GM21723 (cell line): ENCODE measurements around the gene TRIOBP.
A peak's percentile ranks its signal among the peaks of the same experiment; 100 is the strongest.

Source experiments
- ATAC-seq: cut with Tn5 transposase; IDR thresholded peaks from one replicate; pipeline ENCODE4 v1.9.1; 2021; ENCODE audit warnings: mild to moderate bottlenecking, moderate library complexity; ENCODE audit not compliant: unreplicated experiment

The TRIOBP gene

GRCh38 chr22:37803195-37803638 is 106.4 kb downstream of the TRIOBP start:
- ATAC-seq, result no peak

DNA sequence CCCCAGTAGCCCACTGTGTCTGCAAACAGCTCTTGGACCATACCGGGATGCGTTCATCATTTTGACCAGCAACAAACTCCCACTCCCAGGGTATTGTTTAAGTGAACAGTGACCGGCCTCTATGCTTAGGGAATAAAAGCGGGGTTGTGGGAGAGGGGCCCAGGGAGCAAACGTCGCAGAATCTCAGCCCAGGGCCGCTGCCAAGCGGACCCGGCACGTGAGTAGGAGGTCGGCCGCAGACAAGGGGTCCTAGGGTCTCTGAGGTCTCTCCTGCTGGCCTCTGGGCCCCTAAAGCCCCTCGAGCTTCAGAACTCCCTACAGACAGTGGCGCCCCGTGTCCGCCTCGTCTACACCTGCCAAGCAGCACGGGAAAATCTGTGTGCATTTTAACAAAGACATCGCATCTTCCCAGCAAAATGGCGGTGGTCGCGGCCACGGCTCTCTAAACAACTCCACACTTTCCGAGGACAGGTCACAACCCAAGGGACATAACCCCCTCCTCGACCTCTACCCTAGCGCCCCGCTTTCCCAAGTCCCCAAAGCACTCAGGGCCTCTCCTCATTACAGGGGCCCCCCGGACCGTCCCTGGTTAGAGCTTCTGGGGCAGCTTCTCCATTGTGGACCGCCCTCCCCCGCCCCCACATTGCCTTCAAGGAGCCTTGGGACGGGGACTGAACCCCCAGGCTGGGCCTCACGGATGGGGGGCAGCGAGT is 106.9 kb downstream of the TRIOBP start:
- ATAC-seq, result no peak

GRCh38 chr22:37804352-37804880 is 107.6 kb downstream of the TRIOBP start:
- no peak for ATAC-seq

DNA sequence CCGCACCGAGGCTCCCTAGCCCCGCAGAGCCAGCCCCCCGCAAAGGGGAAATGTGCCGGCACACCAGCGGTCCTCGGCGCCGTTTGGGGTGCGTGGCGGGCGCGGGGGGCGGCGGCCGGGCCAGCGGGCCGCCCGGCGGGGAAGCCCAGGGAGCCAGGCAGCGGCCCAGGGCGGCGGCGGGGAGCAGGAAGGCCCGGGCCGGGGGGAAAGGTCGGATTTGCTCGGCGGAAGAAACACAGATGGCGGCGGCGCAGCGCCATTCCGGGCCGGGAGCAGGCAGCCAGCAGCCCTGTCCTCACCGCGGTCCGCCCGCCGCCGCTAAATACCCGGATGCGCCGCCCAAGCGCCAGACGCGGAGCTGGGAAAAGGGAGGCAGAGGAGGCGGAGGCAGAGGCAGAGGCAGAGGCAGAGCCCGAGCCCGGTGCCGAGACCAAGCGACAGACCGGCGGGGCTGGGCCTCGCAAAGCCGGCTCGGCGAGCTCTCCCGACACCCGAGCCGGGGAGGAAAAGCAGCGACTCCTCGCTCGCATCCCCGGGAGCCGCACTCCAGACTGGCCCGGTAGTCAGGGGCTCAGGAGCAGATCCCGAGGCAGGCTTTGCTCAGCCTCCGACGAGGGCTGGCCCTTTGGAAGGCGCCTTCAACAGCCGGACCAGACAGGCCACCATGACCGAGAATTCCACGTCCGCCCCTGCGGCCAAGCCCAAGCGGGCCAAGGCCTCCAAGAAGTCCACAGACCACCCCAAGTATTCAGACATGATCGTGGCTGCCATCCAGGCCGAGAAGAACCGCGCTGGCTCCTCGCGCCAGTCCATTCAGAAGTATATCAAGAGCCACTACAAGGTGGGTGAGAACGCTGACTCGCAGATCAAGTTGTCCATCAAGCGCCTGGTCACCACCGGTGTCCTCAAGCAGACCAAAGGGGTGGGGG is 108.3 kb downstream of the TRIOBP start:
- no peak for ATAC-seq

- no peak for ATAC-seq
These were observed 109.0 kb downstream of the TRIOBP start for GRCh38 chr22:37805810-37806277.

- ATAC-seq, result no peak
These were observed 109.8 kb downstream of the TRIOBP start for GRCh38 chr22:37806409-37807333.

DNA sequence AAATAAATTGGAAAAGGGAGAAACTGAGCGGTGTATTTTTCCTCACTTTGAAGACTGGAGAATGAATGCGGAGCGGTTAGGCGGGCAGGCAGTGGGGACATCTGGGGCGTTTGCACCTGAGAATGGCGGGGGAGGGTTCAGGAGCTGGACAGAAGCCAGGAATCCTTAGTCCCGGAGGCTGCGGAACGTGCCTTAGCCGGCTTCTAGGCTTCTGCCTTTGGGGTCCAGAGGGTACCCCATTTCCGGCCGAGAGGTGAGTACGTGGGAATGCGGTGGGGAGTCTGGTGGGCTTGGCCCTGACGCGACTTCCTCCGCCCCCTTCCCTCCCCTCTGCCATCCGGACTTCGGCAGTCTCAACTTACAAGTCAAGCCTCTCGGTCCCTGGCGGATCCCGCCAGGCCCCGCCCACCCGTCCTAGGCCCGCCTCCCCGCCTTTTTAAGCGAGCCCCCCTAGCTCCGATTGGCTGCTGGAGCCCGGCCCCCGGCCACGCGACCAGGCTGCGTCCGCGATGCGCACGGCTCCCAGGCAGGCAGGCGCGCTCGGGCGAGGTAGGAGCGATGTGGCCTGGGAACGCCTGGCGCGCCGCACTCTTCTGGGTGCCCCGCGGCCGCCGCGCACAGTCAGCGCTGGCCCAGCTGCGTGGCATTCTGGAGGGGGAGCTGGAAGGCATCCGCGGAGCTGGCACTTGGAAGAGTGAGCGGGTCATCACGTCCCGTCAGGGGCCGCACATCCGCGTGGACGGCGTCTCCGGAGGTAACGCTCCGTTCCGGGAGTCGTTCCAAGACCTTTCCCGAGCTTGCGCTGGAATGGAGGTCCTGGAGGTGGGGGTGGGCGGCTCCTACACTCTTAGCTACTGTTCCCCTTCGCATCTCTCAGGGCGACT is 110.8 kb downstream of the TRIOBP start, which contains the start of gene GCAT:
GCAT (plus strand) TSS at position 525 of the 884 bp plus-strand sequence; CDS start at position 559, 34 bp downstream.
- peak; percentile 79 for ATAC-seq

DNA sequence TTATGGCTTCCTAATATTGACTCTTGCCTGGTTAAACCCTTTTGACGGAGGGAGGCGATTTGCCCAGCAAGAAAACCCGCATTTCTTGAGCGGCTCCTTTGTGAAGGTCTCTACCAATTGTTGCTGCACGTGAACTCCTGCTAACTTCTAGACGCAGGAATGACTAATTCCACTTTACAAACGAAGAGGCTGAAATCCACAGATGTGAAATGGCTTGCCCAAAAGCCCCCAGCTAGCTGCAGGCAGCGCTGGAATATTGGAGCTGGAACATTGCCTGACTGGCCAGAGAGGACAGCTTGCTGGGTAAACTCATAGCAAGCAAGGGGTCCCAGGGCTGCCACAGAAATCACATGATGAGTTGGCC is 111.4 kb downstream of the TRIOBP start:
- no peak for ATAC-seq

DNA sequence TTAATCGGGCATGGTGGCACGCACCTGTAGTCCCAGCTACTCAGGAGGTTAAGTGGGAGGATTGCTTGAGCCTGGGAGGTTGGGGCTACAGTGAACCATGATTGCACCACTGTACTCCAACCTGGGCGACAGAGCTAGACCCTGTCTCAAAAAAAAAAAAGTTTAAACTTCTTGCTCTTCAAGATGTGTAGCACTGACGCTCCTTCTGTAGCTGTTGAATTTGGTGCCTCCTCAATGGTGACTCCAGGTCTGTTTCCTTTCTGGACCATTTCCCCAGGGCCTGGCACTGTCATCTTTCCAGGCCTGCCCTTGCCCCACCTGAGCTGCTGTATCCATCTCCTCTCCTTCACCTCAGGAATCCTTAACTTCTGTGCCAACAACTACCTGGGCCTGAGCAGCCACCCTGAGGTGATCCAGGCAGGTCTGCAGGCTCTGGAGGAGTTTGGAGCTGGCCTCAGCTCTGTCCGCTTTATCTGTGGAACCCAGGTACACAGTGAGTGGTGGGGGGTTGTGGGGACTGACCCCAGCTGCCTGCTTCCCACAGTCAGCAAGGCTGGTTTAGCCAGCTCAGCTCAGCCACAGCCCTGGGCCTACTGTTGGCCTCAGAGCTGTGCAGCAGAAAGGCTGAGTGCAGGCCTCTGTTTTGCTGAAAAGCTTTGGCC is 113.0 kb downstream of the TRIOBP start:
- ATAC-seq, result no peak

DNA sequence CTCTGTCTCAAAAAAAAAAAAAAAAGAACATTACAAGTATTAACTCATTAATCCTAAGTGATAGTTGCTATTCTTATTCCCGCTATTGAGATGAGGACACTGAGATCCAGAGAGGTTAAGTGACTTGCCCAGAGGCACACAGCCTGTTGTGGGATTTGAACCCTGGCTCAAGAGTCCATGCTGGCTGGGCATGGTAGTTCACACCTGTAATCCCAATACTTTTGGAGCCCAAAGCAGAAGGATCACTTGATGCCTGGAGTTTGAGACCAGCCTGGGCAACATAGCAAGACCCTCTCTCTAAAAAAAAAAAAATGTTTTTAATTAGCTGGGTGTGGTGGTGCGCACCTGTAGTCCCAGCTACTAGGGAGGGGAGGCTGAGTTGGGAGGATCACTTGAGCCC is 115.0 kb downstream of the TRIOBP start:
- no peak for ATAC-seq

GRCh38 chr22:37812869-37813678 is 116.2 kb downstream of the TRIOBP start:
- no peak for ATAC-seq

GRCh38 chr22:37815593-37815992 is 118.7 kb downstream of the TRIOBP start:
- no peak for ATAC-seq

DNA sequence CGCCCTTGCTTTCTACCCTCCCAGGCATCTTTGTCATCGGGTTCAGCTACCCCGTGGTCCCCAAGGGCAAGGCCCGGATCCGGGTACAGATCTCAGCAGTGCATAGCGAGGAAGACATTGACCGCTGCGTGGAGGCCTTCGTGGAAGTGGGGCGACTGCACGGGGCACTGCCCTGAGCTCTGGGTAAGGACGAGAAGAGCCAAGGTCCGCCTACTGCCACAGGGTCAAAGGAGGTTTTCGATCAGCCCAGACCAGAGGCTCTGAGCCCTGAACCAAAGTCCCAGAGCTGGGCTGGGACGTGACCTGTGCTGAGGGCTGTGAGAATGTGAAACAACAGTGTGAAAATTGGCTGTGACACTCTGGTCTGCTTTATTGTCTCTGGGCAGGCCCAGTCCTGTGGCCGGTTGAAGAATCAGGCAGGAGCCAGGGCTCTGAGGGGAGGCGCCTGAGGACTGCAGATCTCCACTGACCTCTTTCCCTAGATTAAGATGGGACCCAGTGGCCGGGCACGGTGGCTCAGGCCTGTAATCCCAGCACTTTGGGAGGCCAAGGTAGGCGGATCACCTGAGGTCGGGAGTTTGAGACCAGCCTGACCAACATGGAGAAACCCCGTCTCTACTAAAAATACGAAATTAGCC is 119.8 kb downstream of the TRIOBP start:
- no peak for ATAC-seq

DNA sequence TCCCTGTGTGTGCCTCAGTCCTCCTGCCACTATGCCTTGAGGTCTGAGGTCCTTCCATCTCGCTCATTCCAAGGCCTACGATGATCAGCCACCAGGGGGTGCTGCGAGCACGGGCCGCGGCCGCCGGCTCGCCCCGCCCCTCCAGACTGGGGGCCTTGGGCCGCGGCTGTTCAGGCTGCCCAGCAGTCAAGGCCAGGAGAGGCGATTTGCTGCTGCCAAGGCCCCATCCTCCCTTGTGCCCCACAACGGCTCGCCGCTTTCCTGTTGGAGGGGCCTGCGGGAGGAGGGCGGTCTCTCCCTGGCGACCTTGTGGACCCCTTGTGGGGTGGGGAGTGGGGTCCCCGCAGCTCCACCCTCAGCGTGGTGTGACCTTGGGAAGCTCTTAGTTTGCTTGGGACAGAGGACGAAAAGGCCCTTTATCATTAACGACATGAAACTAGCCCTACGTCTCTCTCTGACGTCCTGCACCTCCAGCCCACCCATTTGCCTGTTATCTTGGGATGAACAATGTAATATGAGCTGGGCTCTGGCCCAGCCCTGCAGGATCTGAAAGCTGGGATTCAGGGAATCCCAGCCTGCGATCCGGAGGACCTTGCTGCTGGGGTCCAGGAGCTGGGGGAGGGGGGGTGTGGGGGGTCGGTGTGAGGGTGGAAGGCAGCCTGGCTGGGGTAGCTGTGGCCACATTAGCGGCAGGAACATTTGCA is 121.0 kb downstream of the TRIOBP start:
- no peak for ATAC-seq

DNA sequence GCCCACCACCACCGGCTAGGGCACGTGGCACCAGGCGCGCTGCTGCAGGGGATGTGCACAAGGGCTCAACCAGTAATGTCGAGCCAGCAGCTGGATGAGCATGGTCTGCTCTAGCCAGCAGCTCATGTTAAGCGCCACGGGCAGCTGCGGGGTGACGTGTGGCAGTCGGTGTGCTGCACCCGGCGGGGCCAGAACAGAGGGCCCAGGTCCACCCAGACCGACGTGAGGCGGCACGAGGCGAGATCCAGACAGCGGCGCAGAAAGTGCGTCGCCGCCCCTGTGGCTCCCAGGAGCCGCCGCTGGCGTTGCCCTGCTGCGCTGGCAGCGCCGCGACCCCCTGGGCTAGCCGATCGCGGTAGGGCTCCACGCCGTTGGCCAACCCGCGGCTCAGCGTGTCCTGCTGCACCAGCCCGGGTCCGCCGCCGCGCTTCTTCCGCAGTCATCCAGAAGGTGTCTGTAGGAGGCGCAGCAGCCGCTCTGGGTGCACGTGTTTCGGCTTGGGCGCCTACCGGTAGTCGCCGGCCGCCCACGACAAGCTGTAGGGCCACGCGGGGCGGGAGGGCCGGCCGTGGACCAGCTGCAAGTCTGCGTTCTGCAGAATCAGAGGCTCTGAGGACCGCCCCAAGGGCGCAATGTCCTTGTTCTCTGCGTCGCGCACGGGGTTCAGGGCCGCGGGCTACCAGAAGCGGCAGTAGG is 121.7 kb downstream of the TRIOBP start:
- ATAC-seq, result no peak

DNA sequence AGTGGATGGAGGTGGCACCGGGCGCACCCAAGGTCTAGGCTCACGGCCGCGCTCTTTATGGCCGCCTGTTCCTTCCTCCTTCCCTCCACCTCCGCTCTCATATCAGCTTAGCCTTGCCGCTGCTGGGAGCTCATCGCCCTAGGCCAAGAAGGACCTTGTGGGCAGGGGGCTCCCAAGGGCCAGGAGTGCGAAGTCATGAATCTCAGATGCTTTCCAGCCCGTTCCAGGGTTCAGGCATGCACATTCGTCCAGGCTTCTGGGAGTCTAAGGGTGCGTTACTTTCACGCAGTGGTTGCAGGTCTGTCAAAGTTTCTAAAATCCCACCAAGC is 122.2 kb downstream of the TRIOBP start:
- ATAC-seq, result no peak

- ATAC-seq, result no peak
These were observed 123.5 kb downstream of the TRIOBP start for GRCh38 chr22:37820350-37820749.
